ENCODE data around the gene MPRIP. TPM values are rescaled to one million over a fixed set of nuclear protein-coding genes. Genes with fewer than 3 reads are reported as not detected.

The MPRIP gene
- total RNA-seq, 1 donor from 2014 or later: 392 TPM

DNA sequence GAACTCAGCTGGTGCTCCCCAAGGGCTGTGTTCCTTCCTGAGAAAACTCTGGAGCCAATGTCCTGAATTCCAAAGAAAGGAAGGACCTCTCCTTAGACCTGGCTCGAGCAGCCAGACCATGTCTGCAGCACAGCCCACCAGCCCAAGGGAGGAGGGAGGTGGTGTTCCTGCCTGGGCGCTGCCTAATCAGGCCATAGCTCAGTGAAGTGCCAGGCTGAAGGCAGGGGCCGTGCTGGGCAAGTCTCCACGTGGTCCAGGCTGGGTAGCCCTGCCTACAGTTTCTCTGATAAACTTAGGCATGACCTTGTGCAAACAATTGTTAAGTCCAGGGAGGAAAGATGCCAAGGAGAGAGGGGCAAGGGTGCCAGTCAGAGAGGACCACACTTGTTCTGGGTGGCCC lies 76.8 kb downstream of the MPRIP start:
- DNase-seq (ENCODE audit: low spot score): no peak
- TF ChIP-seq, protein P1, sequence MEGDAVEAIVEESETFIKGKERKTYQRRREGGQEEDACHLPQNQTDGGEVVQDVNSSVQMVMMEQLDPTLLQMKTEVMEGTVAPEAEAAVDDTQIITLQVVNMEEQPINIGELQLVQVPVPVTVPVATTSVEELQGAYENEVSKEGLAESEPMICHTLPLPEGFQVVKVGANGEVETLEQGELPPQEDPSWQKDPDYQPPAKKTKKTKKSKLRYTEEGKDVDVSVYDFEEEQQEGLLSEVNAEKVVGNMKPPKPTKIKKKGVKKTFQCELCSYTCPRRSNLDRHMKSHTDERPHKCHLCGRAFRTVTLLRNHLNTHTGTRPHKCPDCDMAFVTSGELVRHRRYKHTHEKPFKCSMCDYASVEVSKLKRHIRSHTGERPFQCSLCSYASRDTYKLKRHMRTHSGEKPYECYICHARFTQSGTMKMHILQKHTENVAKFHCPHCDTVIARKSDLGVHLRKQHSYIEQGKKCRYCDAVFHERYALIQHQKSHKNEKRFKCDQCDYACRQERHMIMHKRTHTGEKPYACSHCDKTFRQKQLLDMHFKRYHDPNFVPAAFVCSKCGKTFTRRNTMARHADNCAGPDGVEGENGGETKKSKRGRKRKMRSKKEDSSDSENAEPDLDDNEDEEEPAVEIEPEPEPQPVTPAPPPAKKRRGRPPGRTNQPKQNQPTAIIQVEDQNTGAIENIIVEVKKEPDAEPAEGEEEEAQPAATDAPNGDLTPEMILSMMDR (IDR thresholded peaks at IDR 0.05; ENCODE audit: unreplicated experiment): no peak
- Mint-ChIP-seq H3K27ac (ENCODE audit: unreplicated experiment) (no peak overlapping the region), H3K36me3 (ENCODE audit: low read depth, unreplicated experiment) (peaks cover 3% of the 10 kb centered on the region), H3K4me1 (ENCODE audit: unreplicated experiment) (peaks cover 42% of the 10 kb centered on the region), H3K27me3 (ENCODE audit: unreplicated experiment) (peaks cover 20% of the 10 kb centered on the region), H3K4me3 (ENCODE audit: unreplicated experiment) (no peak overlapping the region), H3K9me3 (ENCODE audit: unreplicated experiment) (no peaks in the 10 kb centered on the region)

DNA sequence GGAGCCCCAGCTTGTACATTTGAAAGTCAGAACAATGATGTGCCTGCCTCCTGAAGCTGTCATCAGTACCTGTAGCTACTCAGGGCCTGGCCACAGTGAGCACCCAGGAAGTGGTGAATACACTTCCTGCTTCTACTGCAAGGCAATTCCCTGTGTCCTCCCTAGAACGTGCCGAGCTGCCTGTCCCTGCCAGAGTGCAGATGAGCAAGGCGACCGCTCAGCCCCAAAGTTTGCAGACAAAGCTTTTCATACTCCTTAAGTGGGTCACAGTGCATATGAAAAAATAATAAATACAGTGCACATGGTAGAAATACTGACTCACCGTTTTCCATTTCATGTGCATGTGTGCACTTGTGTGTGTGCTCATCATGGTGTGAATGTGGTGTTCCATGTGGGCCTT lies 77.3 kb downstream of the MPRIP start:
- H3K36me3 Mint-ChIP-seq (ENCODE audit: low read depth, unreplicated experiment): peaks cover 3% of the 10 kb centered on the region
- peaks cover 42% of the 10 kb centered on the region for H3K4me1 Mint-ChIP-seq (ENCODE audit: unreplicated experiment)
- DNase-seq (ENCODE audit: low spot score): no peak
- peaks cover 20% of the 10 kb centered on the region for H3K27me3 Mint-ChIP-seq (ENCODE audit: unreplicated experiment)
- no peaks in the 10 kb centered on the region for H3K9me3 Mint-ChIP-seq (ENCODE audit: unreplicated experiment)
- no peak overlapping the region for H3K4me3 Mint-ChIP-seq (ENCODE audit: unreplicated experiment)
- no peak overlapping the region for H3K27ac Mint-ChIP-seq (ENCODE audit: unreplicated experiment)
- TF ChIP-seq, protein P1 (IDR thresholded peaks at IDR 0.05; ENCODE audit: unreplicated experiment): no peak

DNA sequence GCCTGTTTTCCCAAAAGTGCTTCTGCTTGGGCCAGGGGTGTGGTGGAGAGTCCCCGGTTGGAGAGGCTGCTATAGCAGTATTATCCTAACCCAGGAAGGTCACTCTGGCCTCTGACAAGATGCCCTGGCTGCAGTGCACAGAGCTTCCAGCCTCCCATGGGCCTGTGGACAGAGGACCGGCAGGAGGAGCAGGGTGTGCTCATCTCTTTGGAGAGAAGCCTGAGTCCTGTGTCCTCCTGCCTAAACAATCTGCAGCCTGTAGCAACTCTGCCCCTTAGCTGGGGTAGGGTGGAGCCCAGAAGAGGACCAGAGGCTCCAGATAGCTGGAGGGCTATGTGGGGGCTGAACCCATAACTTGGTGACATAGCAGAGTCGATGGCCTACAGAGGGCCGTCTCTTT lies 78.0 kb downstream of the MPRIP start:
- no peak overlapping the region for H3K27ac Mint-ChIP-seq (ENCODE audit: unreplicated experiment)
- H3K36me3 Mint-ChIP-seq (ENCODE audit: low read depth, unreplicated experiment): peaks cover 3% of the 10 kb centered on the region
- peaks cover 43% of the 10 kb centered on the region for H3K4me1 Mint-ChIP-seq (ENCODE audit: unreplicated experiment)
- no peak overlapping the region for H3K4me3 Mint-ChIP-seq (ENCODE audit: unreplicated experiment)
- TF ChIP-seq, protein P1 (IDR thresholded peaks at IDR 0.05; ENCODE audit: unreplicated experiment): no peak
- no peaks in the 10 kb centered on the region for H3K9me3 Mint-ChIP-seq (ENCODE audit: unreplicated experiment)
- DNase-seq (ENCODE audit: low spot score): no peak
- H3K27me3 Mint-ChIP-seq (ENCODE audit: unreplicated experiment): peaks cover 21% of the 10 kb centered on the region

- H3K9me3 Mint-ChIP-seq (ENCODE audit: unreplicated experiment): no peaks in the 10 kb centered on the region
- H3K4me1 Mint-ChIP-seq (ENCODE audit: unreplicated experiment): peaks cover 41% of the 10 kb centered on the region
- peaks cover 3% of the 10 kb centered on the region for H3K36me3 Mint-ChIP-seq (ENCODE audit: low read depth, unreplicated experiment)
- H3K27me3 Mint-ChIP-seq (ENCODE audit: unreplicated experiment): peaks cover 25% of the 10 kb centered on the region
- no peak overlapping the region for H3K4me3 Mint-ChIP-seq (ENCODE audit: unreplicated experiment)
- DNase-seq (ENCODE audit: low spot score): no peak
- TF ChIP-seq, protein P1 (IDR thresholded peaks at IDR 0.05; ENCODE audit: unreplicated experiment): no peak
- H3K27ac Mint-ChIP-seq (ENCODE audit: unreplicated experiment): no peak overlapping the region
Observed at GRCh38 chr17:17120701-17121100, 78.4 kb downstream of the MPRIP start.

DNA sequence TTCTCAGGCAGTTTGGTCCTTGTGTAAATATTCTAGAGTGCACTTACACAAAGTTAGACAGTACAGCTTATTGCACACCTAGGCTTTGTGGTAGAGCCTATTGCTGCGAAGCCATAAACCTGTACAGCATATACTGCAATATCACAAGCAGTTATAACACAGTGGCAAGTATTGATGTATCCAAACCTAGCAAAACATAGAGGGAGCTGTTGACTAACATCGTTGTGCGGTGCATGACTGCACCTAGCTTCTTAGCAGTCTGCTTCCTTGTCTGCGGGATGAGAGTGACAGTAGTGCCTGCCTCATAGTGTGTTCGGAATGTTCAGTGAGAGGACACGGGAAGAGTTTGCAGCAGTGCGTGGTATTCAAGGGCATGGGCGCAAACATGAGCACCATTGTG lies 78.9 kb downstream of the MPRIP start:
- H3K4me1 Mint-ChIP-seq (ENCODE audit: unreplicated experiment): peaks cover 41% of the 10 kb centered on the region
- H3K27me3 Mint-ChIP-seq (ENCODE audit: unreplicated experiment): peaks cover 25% of the 10 kb centered on the region
- H3K4me3 Mint-ChIP-seq (ENCODE audit: unreplicated experiment): no peak overlapping the region
- H3K36me3 Mint-ChIP-seq (ENCODE audit: low read depth, unreplicated experiment): peaks cover 3% of the 10 kb centered on the region
- TF ChIP-seq, protein P1 (IDR thresholded peaks at IDR 0.05; ENCODE audit: unreplicated experiment): no peak
- H3K27ac Mint-ChIP-seq (ENCODE audit: unreplicated experiment): no peak overlapping the region
- H3K9me3 Mint-ChIP-seq (ENCODE audit: unreplicated experiment): no peaks in the 10 kb centered on the region
- DNase-seq (ENCODE audit: low spot score): no peak
